Kidney (tissue), 14 donors: ENCODE data around the gene MBOAT1. TPM values are rescaled to one million over a fixed set of nuclear protein-coding genes. Genes with fewer than 3 reads are reported as not detected.

ENCODE experiments used
- DNase-seq, 5 donors: peaks; one replicate each; pipeline ENCODE4 v3.0.0-alpha.2; 2013 to 2020
- FAIRE-seq: peaks from 2 replicates; lab custom pipeline; 2012; peaks lifted over from hg19 to GRCh38; lab: Jason Lieb, UNC
- H3K27ac ChIP-seq, 2 donors: one replicate each; pipeline ENCODE4 v1.7.0; 2013; ENCODE audit warnings: low read depth in 2 of 2, low read length in 2 of 2, inconsistent platforms in 1 of 2
- H3K27me3 ChIP-seq: one replicate; pipeline ENCODE4 v1.7.1; 2013; ENCODE audit warnings: low read length, inconsistent platforms; ENCODE audit not compliant: control insufficient read depth, insufficient read depth
- H3K36me3 ChIP-seq, 3 donors: one replicate each; pipeline versions ENCODE4 v1.7.0 to v1.7.1; 2013; ENCODE audit warnings: low read length in 3 of 3, control low read depth in 1 of 3, inconsistent platforms in 1 of 3; ENCODE audit not compliant: insufficient read depth in 3 of 3, control insufficient read depth in 2 of 3
- H3K4me1 ChIP-seq, 3 donors: one replicate each; pipeline versions ENCODE4 v1.7.0 to v1.7.1; 2013; ENCODE audit warnings: low read length in 3 of 3, inconsistent platforms in 1 of 3, low read depth in 1 of 3; ENCODE audit not compliant: control insufficient read depth in 2 of 3, insufficient read depth in 2 of 3
- H3K4me3 ChIP-seq, 3 donors: one replicate each; pipeline versions ENCODE4 v1.7.0 to v1.8.1; 2013; ENCODE audit warnings: low read length in 3 of 3, control low read depth in 1 of 3, inconsistent platforms in 1 of 3
- H3K9ac ChIP-seq, 3 donors: one replicate each; pipeline versions ENCODE4 v1.7.0 to v1.7.1; 2013; ENCODE audit warnings: low read length in 3 of 3, control low read depth in 1 of 3, inconsistent platforms in 1 of 3
- H3K9me3 ChIP-seq, 3 donors: one replicate each; pipeline versions ENCODE4 v1.7.0 to v1.7.1; 2013; ENCODE audit warnings: low read length in 3 of 3, control low read depth in 1 of 3, inconsistent platforms in 1 of 3; ENCODE audit not compliant: control insufficient read depth in 2 of 3, insufficient read depth in 1 of 3
- intact Hi-C: fragments of 100-400 bp; cut with DNase I; formaldehyde crosslinking; loops from one replicate; pipeline ENCODE4 v1.11.1; 2022
- polyA plus RNA-seq: library from polyadenylated mRNA; stranded (reverse); fragments of 350-450 nt; fragmentation: Illumina TruSeq; extraction: RNeasy Lipid Tissue Mini Kit (QIAGEN cat#74804); gene quantifications from one replicate; pipeline ENCODE4 v1.2.3, GENCODE V29; 2014; ENCODE audit warnings: low read depth, low replicate concordance; ENCODE audit not compliant: insufficient read depth
- total RNA-seq: library from RNA; stranded (reverse); fragmentation: NEBNext Ultra II Directional; extraction: Animal tissue kit (Norgen Biotek cat#: 25700); gene quantifications from one replicate; pipeline ENCODE4 v1.2.1, GENCODE V29; 2021
- TF ChIP-seq, protein P1 (sequence below): IDR thresholded peaks from 3 replicates; pipeline ENCODE4 v1.5.1; 2012; ENCODE audit warnings: mild to moderate bottlenecking, moderate library complexity, borderline replicate concordance; ENCODE audit not compliant: insufficient read depth; ENCODE audit errors: extremely low read depth
- donor health status: control.
- donor health status: control.
- donor health status: control.
- donor health status: control.
- donor health status: control.
- donor health status: DM: yes; HTN: yes; CAD: no.
- donor health status: Normal renal cell carcinoma (clear cell type).

Gene MBOAT1
- total and polyA plus RNA-seq, 2 donors from 2014 or later = 1.9 to 15.1 TPM

- H3K36me3 ChIP-seq = no peaks in the 10 kb centered on the region
- H3K4me1 ChIP-seq = peaks cover 0 to 10% (median 6%) of the 10 kb centered on the region in 3 donors
- H3K27ac ChIP-seq = no peak overlapping the region
- no peak overlapping the region for H3K9ac ChIP-seq
- intact Hi-C loops = no loop called here
- TF ChIP-seq, protein P1, sequence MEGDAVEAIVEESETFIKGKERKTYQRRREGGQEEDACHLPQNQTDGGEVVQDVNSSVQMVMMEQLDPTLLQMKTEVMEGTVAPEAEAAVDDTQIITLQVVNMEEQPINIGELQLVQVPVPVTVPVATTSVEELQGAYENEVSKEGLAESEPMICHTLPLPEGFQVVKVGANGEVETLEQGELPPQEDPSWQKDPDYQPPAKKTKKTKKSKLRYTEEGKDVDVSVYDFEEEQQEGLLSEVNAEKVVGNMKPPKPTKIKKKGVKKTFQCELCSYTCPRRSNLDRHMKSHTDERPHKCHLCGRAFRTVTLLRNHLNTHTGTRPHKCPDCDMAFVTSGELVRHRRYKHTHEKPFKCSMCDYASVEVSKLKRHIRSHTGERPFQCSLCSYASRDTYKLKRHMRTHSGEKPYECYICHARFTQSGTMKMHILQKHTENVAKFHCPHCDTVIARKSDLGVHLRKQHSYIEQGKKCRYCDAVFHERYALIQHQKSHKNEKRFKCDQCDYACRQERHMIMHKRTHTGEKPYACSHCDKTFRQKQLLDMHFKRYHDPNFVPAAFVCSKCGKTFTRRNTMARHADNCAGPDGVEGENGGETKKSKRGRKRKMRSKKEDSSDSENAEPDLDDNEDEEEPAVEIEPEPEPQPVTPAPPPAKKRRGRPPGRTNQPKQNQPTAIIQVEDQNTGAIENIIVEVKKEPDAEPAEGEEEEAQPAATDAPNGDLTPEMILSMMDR = no peak
- FAIRE-seq = no peak
- no peaks in the 10 kb centered on the region for H3K9me3 ChIP-seq
- no peak overlapping the region for H3K4me3 ChIP-seq
- H3K27me3 ChIP-seq = no peaks in the 10 kb centered on the region
- DNase-seq = no peak
Measured at GRCh38 chr6:20207088-20207418, 5.2 kb downstream of the MBOAT1 start.

GRCh38 chr6:20205722-20206161 is 6.5 kb downstream of the MBOAT1 start:
- Histone ChIP-seq H3K9ac (no peak overlapping the region), H3K9me3 (no peaks in the 10 kb centered on the region), H3K27ac (peak overlapping the region; percentile 1 to 3), H3K4me3 (no peak overlapping the region), H3K36me3 (no peaks in the 10 kb centered on the region), H3K4me1 (peaks cover 0 to 10% (median 5%) of the 10 kb centered on the region in 3 donors), H3K27me3 (no peaks in the 10 kb centered on the region)
- TF ChIP-seq, protein P1 = no peak
- intact Hi-C loops = no loop called here
- DNase-seq = peak in 3 of 5 donors; percentile 39 to 53 (median 53)
- FAIRE-seq = no peak

GRCh38 chr6:20204512-20204894 is 7.8 kb downstream of the MBOAT1 start:
- peaks cover 0 to 12% (median 8%) of the 10 kb centered on the region in 3 donors for H3K4me1 ChIP-seq

More at GRCh38 chr6:20204512-20204894, 7.8 kb downstream of the MBOAT1 start:
- DNase-seq (no peak), FAIRE-seq (no peak)
- Histone ChIP-seq H3K27ac (peak overlapping the region in 1 of 2 donors; percentile 63), H3K9me3 (no peaks in the 10 kb centered on the region), H3K9ac (no peak overlapping the region), H3K27me3 (no peaks in the 10 kb centered on the region), H3K4me3 (no peak overlapping the region), H3K36me3 (no peaks in the 10 kb centered on the region)
- TF ChIP-seq, protein P1 = no peak
- intact Hi-C loops = no loop called here
